ENCODE data around the gene HDC.

The HDC gene

GRCh38 chr15:50251638-50252182 is 13.8 kb downstream of the HDC start:
- no peak for FAIRE-seq

DNA sequence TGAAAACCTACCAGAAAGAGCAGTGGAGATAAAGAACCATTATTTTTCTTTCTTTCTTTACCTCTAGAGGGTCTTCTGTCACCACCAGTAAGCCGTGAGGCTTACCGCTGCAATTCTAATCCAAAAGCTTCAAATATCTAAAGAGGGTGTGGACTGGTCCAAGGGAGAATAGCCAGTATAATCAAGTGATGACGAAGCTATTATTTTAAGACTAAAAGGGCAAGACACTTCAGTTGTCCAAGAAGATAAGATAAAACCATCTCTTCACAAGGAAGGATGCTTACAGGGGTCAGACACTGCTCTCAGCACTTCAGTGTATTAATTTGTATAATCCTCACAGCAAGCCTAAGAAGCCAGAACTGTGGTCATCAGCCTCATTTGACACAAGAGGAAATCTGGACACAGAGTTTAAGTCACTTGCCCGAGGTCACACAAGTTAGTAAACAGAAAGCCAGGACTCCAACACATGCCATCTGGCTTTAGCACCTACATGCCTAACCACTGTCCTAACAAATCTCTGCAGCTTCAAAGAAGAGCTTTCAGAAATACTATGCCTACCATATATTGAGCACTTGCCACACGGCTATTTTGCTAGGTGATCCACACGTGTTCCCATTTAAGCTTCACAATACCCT is 14.6 kb downstream of the HDC start:
- FAIRE-seq = no peak

- no peak for FAIRE-seq
Observed at GRCh38 chr15:50249704-50250103, 15.8 kb downstream of the HDC start.

GRCh38 chr15:50248994-50249582 is 16.4 kb downstream of the HDC start:
- FAIRE-seq = no peak

- no peak for FAIRE-seq
Observed at GRCh38 chr15:50247819-50248655, 17.5 kb downstream of the HDC start.

DNA sequence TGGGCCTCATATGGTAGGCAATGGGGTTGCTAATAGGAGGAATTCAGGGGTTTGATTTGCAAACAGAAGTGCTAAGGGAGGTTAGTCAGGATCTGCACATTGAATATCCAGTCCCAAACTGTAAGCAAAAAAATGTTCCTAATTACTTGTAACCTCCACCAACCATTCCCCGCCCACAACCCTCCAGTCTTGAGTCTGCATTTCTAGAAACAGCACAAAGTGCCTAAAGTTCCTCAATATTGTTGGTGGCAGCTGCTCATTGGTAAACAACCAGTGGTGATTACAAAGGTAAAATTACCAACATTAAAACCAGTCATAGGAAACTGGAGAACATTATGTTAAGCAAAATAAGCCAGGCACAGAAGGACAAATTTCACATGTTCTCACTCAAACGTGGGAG is 18.9 kb downstream of the HDC start:
- FAIRE-seq = no peak

DNA sequence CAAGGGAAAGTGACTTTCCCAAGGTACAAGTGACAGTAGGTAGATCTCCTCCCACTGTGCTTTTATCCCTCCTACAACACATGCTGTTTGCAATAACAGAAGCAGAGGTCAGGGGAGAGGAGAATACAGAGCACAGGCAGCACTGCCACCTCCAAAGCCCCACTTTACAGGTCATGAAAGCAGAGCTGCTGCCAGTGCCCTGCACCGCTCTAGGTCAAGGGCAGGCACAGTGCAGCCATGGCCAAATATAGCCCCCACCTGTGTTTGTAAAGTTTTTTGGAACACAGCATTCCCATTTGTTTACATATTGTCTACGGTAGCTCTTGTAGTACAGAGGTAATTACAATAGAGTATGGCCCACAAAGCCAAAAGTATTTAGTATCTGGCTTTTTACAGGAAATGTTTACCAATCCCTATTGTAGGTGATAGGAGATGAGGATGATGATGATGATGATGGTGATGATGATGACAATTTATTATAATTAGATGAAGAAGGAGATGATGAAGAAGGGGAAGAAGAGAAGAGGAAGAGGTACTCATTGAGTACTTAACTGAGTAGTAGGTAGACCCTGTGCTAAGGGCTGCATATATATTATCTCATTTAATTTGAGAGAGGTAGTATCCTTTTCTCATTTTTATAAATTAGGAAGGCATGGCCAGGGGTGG is 20.4 kb downstream of the HDC start:
- no peak for FAIRE-seq

GRCh38 chr15:50244153-50244552 is 21.4 kb downstream of the HDC start:
- no peak for FAIRE-seq

- FAIRE-seq = no peak
Observed at GRCh38 chr15:50241684-50242450, 23.7 kb downstream of the HDC start.

DNA sequence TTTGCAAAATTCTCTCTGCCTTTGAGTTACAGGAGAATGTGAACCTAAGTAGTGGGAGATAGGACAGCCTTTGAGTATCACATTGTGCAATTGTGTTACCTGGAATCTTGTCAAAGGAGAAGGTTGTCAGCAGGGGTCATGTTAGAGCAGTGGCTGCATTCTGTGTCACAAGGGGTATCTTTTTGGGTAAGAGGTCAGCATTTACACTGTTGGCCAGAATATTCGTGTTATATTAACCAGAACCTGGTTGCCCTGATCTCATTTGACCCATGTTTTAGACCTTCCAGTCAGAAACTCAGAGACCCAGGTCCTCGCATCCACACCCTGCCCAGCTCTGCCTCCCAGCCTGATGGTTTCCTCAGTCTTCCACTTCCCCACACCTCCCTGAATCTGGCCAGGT is 27.3 kb downstream of the HDC start:
- FAIRE-seq = no peak

DNA sequence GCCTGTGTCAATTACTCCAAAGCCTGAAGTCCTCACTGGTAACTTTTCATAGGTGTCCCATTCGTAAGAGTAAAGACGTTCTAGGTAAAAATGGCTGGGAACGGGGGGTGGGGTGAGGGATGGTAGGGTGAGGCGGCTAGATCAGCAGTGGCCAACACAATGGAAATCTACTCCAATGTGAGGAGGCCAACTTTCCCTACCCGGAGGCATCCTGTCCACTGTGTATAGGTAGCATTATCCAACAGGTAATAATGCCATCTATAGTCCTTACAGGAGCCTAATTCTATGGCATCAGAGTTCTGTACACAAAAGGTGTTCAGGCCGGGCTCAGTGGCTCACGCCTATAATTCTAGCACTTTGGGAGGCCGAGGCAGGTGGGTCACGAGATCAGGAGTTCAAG is 29.1 kb downstream of the HDC start:
- no peak for FAIRE-seq

- no peak for FAIRE-seq
Observed at GRCh38 chr15:50235794-50236193, 29.7 kb downstream of the HDC start.

- FAIRE-seq = no peak
Observed at GRCh38 chr15:50234764-50235163, 30.8 kb downstream of the HDC start.

DNA sequence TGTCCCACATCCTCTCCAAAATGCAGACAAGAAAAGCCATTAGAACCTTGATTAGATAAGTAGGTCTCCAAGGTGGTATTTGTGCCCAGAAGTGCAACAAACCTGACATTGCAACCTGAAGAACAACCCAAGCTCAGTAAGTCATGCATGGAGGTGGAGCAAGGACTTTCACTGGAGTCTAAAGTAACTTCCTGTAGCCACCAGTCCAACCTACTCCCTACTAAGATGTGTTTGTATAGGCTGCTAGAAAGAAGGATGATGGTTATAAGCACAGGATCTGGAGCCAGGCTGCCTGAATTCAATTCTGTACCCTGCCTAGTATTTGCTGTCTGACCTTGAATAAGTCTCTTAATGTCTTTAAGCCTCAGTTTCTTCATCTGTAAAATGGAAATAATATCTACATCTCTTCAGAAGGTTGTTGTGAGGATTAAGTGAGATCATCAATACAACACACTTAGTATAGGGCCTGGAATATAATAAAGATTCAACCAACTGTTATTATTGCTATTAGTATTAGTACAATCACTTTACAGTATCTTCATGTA is 32.3 kb downstream of the HDC start:
- FAIRE-seq = no peak

DNA sequence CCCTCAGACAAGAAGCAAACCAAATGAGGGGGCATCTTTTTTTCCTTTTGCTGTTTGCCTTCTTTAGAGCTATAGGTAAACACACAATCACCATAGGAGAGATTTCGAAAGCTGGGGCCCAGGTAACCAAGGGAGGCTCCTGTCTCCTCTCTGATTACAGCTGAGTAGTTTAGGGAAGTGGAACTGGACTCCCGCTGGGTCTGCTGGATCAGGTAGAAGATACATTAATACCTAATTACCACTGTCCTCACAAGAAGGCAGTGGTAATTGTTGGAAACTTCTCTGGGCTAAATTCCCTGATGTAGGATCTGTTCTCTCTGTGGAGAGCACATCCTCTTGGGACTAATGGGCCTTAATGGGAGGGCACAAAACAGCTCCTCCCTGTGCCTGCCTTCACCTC is 32.7 kb downstream of the HDC start:
- FAIRE-seq = no peak

DNA sequence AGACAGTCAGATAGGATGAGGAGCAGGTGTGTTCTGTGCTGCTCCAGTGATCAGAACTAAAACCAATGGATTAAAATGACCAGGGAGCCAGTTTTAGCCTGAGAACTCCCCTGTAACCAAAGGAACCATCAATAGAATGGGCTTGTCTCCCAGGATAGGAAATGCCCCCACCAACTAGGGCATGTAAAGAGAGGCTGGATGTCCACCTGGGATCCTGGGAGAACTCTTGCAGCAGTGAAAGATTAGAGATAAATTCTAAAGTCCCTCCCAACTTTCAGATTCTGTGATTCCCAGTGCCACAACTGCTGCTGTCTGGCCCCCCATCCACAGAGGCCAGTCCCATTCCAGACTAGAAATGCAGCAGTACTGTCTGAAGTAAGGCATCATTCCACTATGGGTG is 33.8 kb downstream of the HDC start:
- FAIRE-seq = no peak

- no peak for FAIRE-seq
Observed at GRCh38 chr15:50229336-50229735, 36.2 kb downstream of the HDC start.

DNA sequence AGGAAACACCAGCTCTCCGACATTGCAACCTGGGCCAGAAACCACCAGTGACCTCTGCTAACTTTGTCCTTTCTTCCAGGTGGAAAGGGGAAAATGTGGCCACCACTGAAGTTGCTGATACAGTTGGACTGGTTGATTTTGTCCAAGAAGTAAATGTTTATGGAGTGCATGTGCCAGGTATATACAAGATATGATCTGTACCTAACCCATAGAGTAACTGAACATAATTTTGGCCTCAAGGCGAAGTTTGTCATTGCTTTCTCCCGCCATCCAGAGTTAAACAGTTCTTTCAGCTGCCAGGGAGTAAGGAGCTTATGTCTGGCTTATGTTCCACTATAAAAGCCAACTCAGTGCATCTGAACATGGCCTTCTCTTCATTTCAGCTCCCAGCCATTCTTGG is 36.7 kb downstream of the HDC start:
- FAIRE-seq = no peak

GRCh38 chr15:50227076-50227475 is 38.5 kb downstream of the HDC start:
- no peak for FAIRE-seq

GRCh38 chr15:50225938-50226337 is 39.6 kb downstream of the HDC start:
- FAIRE-seq = no peak

- FAIRE-seq = no peak
Observed at GRCh38 chr15:50225057-50225456, 40.5 kb downstream of the HDC start.

GRCh38 chr15:50224606-50225005 is 40.9 kb downstream of the HDC start:
- no peak for FAIRE-seq

Measured in TTC549 (cell line).